NCI-H2107 treated with DMSO at 0.1 percent for 48 hours (cell line): ENCODE data around the gene TIMM10B.

Source experiments
- DNase-seq: peaks from one replicate; lab custom pipeline; 2025; ENCODE audit not compliant: unreplicated experiment; lab: John Stamatoyannopoulos, UW

The TIMM10B gene

DNA sequence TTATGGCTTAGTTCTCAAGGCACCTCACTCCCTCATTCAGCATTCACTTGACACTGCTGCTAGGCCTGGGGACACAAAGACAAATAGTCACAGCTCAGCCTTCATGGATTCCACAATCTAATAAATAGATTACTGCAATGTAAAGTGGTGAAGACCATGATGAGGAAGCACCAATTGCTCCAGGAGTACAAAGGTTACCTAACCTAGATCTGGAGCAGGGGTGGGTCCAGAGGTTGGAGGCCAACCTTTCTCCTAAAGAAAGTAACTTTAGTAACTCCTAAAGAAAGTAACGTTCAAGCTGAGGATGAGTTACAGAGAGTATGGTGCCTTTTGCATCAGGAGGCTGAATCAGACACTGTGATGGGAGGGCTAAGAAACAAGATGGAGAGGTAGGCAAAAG is 11.7 kb upstream of the TIMM10B start:
- DNase-seq = no peak

GRCh38 chr11:6472934-6473333 is 8.4 kb upstream of the TIMM10B start:
- DNase-seq = no peak

GRCh38 chr11:6473451-6474412 is 7.6 kb upstream of the TIMM10B start, which contains the start of gene TRIM3:
Gene TRIM3 (minus strand): TSS chr11:6473941. CDS start chr11:6465695, 8,246 bp downstream.
- peak; percentile 56 for DNase-seq

- DNase-seq = no peak
Observed at GRCh38 chr11:6474413-6474792, 6.9 kb upstream of the TIMM10B start.

GRCh38 chr11:6474806-6475500 is 6.3 kb upstream of the TIMM10B start:
- no peak for DNase-seq

- peak; percentile 58 for DNase-seq
Observed at GRCh38 chr11:6475936-6476335, 5.4 kb upstream of the TIMM10B start.

DNA sequence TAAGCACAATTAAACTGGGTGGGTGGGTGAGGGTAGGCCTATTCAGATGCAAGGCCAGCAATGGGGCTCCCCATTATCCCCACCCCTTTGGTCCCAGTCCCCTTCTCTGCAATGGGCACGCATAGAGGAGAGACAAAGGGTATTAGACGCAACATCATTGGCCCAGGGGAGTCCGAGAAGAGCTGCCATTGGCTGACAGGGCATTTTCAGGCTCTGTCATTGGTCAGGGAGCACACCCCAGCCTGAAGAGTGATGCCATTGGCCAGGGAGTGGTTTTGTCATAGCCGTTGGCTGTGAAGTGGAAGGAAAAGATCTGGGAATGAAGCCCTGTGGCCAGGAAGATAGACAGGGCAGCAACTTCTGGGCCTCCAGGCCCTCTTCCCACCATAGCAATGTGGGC is 4.7 kb upstream of the TIMM10B start:
- no peak for DNase-seq

GRCh38 chr11:6480299-6480914 is 894 bp upstream of the TIMM10B start:
- no peak for DNase-seq

- DNase-seq = no peak
Observed at GRCh38 chr11:6481924-6482275, 599 bp downstream of the TIMM10B start.

DNA sequence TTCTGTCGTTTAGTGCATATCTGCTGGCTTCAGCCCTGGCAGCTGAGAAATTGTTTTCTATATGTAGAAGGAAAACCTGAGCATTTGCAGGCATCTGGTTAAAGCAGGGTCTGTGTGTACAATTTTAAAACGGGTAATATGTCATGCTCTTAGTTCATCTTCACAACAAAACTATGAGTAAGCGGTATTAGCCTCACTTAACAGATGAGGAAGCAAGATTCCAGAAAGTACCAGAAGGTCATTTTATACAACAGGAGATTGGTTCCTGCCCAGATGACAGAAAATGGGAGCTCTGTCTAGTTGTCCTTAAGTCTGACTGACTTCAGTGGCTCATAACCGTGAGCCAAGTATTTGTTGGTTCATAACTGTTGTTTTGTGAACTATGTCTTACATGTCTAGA is 1.1 kb downstream of the TIMM10B start:
- no peak for DNase-seq

- no peak for DNase-seq
Observed at GRCh38 chr11:6483015-6483414, 1.7 kb downstream of the TIMM10B start.

GRCh38 chr11:6485661-6486060 is 4.4 kb downstream of the TIMM10B start:
- DNase-seq = no peak

DNA sequence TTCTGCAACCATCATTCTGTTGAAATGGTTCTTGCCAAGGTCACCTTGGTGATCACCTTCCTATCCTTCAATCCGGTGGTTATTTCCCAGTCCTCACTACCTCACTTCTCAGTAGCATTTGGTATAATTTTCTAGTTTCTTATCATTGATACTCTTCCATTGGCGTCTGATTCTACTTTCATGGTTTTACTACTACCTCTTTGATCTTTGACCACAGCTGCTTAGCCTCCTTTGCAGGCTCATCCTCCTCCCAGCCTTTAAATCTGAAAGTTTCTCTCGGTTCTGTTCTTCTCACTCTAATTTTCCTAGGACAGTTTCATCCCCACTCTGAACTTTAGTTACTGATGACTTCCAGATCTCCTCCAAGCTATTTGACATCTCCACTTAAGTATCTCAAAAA is 5.0 kb downstream of the TIMM10B start:
- no peak for DNase-seq

DNA sequence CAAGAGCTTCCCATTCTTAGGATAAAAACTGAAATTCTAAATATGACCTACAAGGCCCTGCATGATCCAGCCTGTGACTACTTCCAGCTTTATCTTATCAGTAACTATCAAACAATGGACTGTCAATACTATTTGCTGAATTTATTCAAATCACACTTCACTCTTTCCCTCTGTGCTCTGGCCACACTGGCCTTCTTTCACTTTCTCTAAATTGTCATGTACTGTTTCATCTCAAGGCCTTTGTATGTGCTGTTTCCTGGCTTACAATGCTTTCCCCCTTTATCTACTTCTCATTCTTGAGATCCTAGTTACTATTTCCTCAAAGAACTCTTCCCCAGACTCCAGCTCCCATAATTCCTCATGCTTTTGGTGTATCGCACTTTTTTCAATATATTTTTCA is 5.6 kb downstream of the TIMM10B start:
- DNase-seq = no peak

- no peak for DNase-seq
Observed at GRCh38 chr11:6488342-6488741, 7.0 kb downstream of the TIMM10B start.

GRCh38 chr11:6488821-6489220 is 7.5 kb downstream of the TIMM10B start:
- DNase-seq = no peak

- no peak for DNase-seq
Observed at GRCh38 chr11:6489306-6489705, 8.0 kb downstream of the TIMM10B start.

DNA sequence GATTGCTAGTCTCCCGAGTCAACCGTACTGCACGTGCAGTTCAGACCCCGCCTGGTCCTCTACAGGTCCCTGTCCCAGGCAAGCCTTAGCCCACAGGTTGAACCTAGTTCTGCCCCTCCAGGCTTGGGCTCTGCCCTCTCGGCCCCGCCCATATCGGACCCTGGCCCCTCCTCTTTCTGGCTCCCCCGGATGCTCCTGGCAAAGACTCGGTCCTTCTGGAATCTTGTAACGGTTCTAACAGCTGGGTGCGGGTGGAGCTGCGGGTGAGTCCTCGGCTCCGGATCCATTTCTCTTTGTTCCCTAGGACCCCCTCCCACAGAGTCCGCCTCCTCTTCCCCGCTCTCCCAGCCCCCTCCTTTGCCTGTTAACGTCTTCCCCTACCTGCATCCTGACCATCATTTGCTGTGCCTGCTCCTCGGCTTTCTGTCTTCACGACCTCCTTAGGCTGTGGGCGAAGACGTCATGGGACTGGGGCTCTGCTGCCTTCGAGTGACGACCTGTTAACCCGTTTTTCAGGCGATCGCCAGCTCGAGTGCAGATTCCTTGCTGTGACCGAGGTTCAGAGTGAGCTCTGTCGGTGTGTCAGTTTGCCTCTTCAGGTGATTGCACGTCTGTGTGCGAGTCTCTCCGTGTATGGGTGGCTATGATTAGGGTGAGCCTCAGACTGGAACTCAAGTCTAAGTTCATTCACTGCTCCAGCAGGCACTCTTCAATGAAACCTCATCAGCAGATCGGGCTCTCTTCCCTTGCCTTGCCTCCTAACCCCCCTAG is 16.0 kb downstream of the TIMM10B start, which contains the start of gene DNHD1:
DNHD1 (plus strand) TSS at position 212 of the 771 bp plus-strand sequence. CDS start 936 bp downstream, outside the sequence.
- DNase-seq = no peak

DNA sequence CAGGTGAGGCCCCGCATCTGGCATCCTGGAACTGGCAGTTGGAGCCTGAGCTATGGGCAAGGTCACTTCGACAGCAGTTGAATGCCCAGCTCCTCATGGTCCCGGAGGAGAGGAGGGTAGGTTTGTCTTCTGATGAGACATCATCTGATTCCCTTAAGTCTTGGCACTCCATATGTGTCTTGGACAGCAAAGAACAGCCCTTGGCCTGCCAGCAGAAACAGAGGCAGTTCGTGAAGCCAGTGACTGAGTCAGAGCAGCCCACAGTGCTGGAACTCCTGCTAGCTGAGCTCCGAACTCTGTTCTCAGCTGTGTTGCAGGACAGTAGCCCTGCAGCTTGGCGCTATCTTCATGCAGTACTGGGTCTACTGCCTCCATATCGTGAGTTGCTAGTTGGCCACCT is 16.8 kb downstream of the TIMM10B start:
- no peak for DNase-seq

- no peak for DNase-seq
Observed at GRCh38 chr11:6498544-6498943, 17.2 kb downstream of the TIMM10B start.

GRCh38 chr11:6502382-6502781 is 21.1 kb downstream of the TIMM10B start:
- no peak for DNase-seq
